Osteoblast (primary cell): Measurements from ENCODE around the gene DMGDH. TPM values are rescaled to one million over a fixed set of nuclear protein-coding genes. Genes with fewer than 3 reads are reported as not detected.

Experiments
- DNase-seq: peaks from one replicate; pipeline ENCODE4 v3.0.0; 2011; ENCODE audit warnings: low spot score, mixed read lengths; ENCODE audit not compliant: insufficient read length; ENCODE audit errors: missing footprints
- H2AFZ ChIP-seq: 2 replicates; pipeline ENCODE4 v1.6.0; 2011; ENCODE audit warnings: mild to moderate bottlenecking, low read length
- H3K27ac ChIP-seq: 2 replicates; pipeline ENCODE4 v1.5.1; 2011; ENCODE audit warnings: mild to moderate bottlenecking, low read depth, low read length, moderate library complexity
- H3K27me3 ChIP-seq: 2 replicates; pipeline ENCODE4 v1.6.0; 2012; ENCODE audit warnings: mild to moderate bottlenecking, control low read depth, inconsistent platforms, low read length, moderate library complexity; ENCODE audit not compliant: insufficient read depth
- H3K36me3 ChIP-seq: 2 replicates; pipeline ENCODE4 v1.5.1; 2011; ENCODE audit warnings: mild to moderate bottlenecking, low read length, control low read depth, moderate library complexity; ENCODE audit not compliant: insufficient read depth
- H3K4me1 ChIP-seq: 2 replicates; pipeline ENCODE4 v1.5.1; 2011; ENCODE audit warnings: mild to moderate bottlenecking, low read length, control low read depth, moderate library complexity; ENCODE audit not compliant: insufficient read depth
- H3K4me2 ChIP-seq: 2 replicates; pipeline ENCODE4 v1.6.0; 2011; ENCODE audit warnings: mild to moderate bottlenecking, low read length; ENCODE audit not compliant: insufficient read depth
- H3K4me3 ChIP-seq: fragments of 200-600 bp; sonication (generic); 3 replicates; pipeline ENCODE4 v1.5.1; 2012; ENCODE audit warnings: mild to moderate bottlenecking, low read length, inconsistent platforms; ENCODE audit not compliant: insufficient read depth
- H3K79me2 ChIP-seq: 2 replicates; pipeline ENCODE4 v1.6.0; 2012; ENCODE audit warnings: mild to moderate bottlenecking, low read length, control low read depth, inconsistent platforms; ENCODE audit not compliant: insufficient read depth
- H3K9me3 ChIP-seq: 2 replicates; pipeline ENCODE4 v1.5.1; 2011; ENCODE audit warnings: low read depth, low read length, control low read depth
- H4K20me1 ChIP-seq: 2 replicates; pipeline ENCODE4 v1.6.0; 2012; ENCODE audit warnings: mild to moderate bottlenecking, low read length, control low read depth; ENCODE audit not compliant: insufficient read depth
- total RNA-seq: library from RNA; depleted of rRNA; stranded (reverse); fragments of >200 nt; gene quantifications from 2 replicates; pipeline ENCODE4 v1.2.3, GENCODE V29; 2012
- TF ChIP-seq, protein P1 (sequence below): IDR thresholded peaks from 2 replicates; pipeline ENCODE4 v1.5.1; 2011; ENCODE audit warnings: mild to moderate bottlenecking, low read depth, low read length, moderate library complexity; ENCODE audit errors: extremely low read depth

Gene DMGDH
- total RNA-seq, 1 donor: 7.2 TPM

DNA sequence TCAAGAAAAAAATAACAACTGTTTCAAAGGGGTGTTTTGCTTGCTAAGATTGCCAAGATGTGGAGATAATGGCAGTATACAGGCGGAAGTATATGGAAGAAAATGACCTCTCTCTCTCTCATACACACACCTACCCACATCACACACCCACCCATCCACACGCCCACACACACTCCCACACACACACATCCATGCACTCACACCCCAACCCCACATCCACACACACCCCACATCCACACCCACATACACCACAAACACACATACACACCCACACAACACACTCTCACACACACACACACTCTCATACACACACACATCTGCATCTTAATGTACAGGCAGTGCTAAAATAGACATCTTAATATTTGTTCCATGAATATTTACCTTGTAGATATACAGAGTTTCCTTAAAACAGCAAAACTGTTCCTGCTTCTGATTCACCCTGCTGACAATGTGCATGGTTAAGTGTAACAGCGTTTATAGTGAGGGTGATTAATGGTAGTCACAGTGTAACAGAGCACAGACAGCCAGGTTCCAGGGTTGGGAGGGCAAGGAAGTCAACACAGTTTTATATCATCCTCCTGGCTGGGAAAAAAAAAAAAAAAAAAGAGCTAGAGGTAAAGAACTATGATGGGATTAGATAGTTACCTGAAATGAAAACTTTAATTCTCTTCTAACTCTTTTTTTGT lies 8.3 kb upstream of the DMGDH start:
- Histone ChIP-seq H3K9me3 (peaks cover 3% of the 10 kb centered on the region), H3K79me2 (no peaks in the 10 kb centered on the region), H3K4me3 (no peak overlapping the region), H3K36me3 (no peaks in the 10 kb centered on the region), H3K27ac (no peak overlapping the region), H3K4me2 (no peak overlapping the region), H3K27me3 (no peaks in the 10 kb centered on the region), H3K4me1 (peaks cover 6% of the 10 kb centered on the region), H4K20me1 (no peaks in the 10 kb centered on the region), H2AFZ (no peak overlapping the region)
- TF ChIP-seq, protein P1, sequence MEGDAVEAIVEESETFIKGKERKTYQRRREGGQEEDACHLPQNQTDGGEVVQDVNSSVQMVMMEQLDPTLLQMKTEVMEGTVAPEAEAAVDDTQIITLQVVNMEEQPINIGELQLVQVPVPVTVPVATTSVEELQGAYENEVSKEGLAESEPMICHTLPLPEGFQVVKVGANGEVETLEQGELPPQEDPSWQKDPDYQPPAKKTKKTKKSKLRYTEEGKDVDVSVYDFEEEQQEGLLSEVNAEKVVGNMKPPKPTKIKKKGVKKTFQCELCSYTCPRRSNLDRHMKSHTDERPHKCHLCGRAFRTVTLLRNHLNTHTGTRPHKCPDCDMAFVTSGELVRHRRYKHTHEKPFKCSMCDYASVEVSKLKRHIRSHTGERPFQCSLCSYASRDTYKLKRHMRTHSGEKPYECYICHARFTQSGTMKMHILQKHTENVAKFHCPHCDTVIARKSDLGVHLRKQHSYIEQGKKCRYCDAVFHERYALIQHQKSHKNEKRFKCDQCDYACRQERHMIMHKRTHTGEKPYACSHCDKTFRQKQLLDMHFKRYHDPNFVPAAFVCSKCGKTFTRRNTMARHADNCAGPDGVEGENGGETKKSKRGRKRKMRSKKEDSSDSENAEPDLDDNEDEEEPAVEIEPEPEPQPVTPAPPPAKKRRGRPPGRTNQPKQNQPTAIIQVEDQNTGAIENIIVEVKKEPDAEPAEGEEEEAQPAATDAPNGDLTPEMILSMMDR: no peak
- peak; percentile 79 for DNase-seq

DNA sequence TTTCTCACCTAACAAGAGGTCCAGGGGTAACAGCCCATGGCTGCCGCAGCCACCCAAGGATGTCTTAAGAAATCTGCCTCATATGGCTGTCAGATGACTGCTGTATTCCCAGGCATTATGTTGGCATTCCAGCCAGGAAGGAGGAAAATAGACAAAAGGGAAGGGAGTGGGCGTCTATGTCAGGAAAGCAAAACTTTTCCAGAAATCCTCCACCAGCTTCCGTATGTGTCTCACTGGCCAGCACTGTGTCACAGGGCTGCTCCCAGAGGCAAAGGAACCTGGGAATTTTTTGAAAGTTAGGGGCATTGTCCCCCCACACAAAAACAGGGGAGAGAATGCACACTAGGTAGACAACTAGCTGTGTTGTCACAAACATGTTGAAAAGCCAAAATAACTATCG lies 7.3 kb upstream of the DMGDH start:
- H3K9me3 ChIP-seq: peaks cover 3% of the 10 kb centered on the region
- no peak for DNase-seq
- no peaks in the 10 kb centered on the region for H3K27me3 ChIP-seq
- no peak overlapping the region for H3K4me3 ChIP-seq
- H3K4me2 ChIP-seq: no peak overlapping the region
- H3K27ac ChIP-seq: no peak overlapping the region
- H3K36me3 ChIP-seq: no peaks in the 10 kb centered on the region
- no peaks in the 10 kb centered on the region for H4K20me1 ChIP-seq
- H3K4me1 ChIP-seq: peaks cover 3% of the 10 kb centered on the region
- H3K79me2 ChIP-seq: no peaks in the 10 kb centered on the region
- TF ChIP-seq, protein P1: no peak
- no peak overlapping the region for H2AFZ ChIP-seq

DNA sequence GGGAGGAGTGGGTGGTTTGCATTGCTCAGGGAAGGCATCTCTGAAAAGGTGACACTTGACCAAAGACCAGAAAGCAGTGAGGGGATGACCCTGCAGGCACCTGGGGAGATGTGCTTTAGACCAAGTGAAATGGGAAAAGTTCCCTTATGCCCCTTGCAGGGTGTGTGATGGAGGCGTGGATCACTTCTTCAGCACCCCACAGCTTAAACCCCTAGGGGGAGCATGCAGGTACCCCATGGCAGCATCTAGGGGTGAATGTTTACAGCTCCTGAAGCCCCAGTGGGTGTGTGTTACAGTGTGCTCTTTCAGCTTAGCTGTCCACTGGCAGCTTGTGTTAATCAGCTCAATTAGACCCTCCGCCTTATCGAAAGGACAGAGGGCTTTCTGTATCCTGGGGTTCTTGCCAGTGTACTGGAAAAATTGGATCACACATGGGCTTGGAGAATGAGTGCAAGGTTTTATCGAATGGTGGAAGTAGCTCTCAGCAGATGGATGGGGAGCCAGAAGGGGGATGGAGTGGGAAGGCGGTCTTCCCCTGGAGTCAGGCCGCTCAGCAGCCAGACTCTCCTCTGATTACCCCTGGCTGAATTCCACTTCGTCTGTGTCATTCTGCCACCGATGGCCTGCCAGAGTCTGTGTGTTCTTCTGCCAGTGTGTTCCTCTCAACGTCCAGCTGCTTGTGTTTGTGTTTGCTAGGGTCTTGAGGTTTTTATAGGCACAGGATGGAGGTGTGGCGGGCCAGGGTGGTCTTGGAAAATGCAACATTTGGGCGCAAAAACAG lies 6.4 kb upstream of the DMGDH start:
- H4K20me1 ChIP-seq: no peaks in the 10 kb centered on the region
- no peaks in the 10 kb centered on the region for H3K27me3 ChIP-seq
- no peaks in the 10 kb centered on the region for H3K79me2 ChIP-seq
- no peaks in the 10 kb centered on the region for H3K4me1 ChIP-seq
- no peak overlapping the region for H3K4me3 ChIP-seq
- H3K4me2 ChIP-seq: no peak overlapping the region
- no peak overlapping the region for H2AFZ ChIP-seq
- TF ChIP-seq, protein P1: no peak
- DNase-seq: no peak
- no peaks in the 10 kb centered on the region for H3K36me3 ChIP-seq
- H3K27ac ChIP-seq: no peak overlapping the region
- peaks cover 3% of the 10 kb centered on the region for H3K9me3 ChIP-seq

- Histone ChIP-seq H3K27me3 (no peaks in the 10 kb centered on the region), H3K4me1 (no peaks in the 10 kb centered on the region), H3K4me3 (no peak overlapping the region), H3K4me2 (no peak overlapping the region), H4K20me1 (no peaks in the 10 kb centered on the region), H2AFZ (no peak overlapping the region), H3K79me2 (no peaks in the 10 kb centered on the region), H3K36me3 (no peaks in the 10 kb centered on the region), H3K27ac (no peak overlapping the region), H3K9me3 (peaks cover 3% of the 10 kb centered on the region)
- DNase-seq: no peak
- TF ChIP-seq, protein P1: no peak
These were observed 5.2 kb upstream of the DMGDH start for GRCh38 chr5:79074641-79075040.
